Right renal pelvis (tissue), 4 donors: ENCODE measurements around the gene NNT. TPM values are rescaled to one million over a fixed set of nuclear protein-coding genes. Genes with fewer than 3 reads are reported as not detected.

Experiments used
- DNase-seq, 4 donors: peaks; one replicate each; pipeline ENCODE4 v3.0.0-alpha.2; 2013; ENCODE audit warnings: low read depth in 4 of 4, low spot score in 3 of 4, missing footprints in 1 of 4
- polyA plus RNA-seq, 4 donors: library from polyadenylated mRNA; unstranded; fragments of 120-200 nt; gene quantifications; one replicate each; pipeline ENCODE4 v1.2.1, GENCODE V29; 2013; ENCODE audit not compliant: insufficient read length in 4 of 4

NNT gene
- polyA plus RNA-seq, 4 donors, result 99.0 to 130 (median 122) TPM

DNA sequence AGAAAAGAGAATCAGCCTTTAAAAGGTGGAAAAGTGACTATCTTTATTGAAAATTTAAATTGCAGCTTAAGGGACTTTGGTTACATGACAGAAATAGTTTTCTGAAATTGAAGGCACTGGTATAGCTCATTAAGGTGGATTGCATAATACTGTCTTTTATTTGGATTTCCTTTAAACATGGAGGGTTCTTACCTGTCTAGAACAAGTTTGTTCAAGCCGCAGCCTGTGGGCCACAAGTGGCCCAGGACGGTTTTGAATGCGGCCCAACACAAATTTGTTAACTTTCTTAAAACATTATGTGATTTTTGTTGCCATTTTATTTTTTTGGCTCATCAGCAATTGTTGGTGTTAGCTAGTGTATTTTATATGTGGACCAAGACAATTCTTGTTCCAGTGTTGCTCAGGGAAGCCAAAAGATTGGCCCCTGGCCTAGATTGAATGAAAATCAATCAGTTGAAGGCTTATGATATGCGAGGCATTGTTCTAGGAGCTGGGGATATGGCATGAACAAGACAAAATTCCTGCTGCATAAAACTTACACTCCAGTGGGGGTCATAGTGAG, 18.0 kb downstream of the NNT start:
- no peak for DNase-seq

DNA sequence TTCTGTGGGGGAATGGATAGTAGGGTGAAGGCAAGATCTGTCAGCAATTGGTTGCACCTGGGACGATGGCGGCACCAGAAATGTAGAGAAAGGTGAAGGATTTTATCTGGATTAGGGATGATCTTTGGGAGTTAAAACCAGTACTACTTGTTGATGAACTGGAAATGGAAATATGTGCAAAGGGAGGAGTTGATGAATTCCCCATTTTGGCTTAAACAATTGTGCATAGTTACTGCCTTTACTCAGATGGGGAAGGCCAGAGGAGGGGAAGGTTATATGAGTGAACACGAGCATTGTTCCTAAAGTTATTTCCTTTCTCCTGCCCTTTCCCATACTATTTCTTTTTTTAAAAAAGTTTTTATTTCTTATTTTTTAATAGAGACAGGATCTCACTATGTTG, 19.1 kb downstream of the NNT start:
- no peak for DNase-seq

DNA sequence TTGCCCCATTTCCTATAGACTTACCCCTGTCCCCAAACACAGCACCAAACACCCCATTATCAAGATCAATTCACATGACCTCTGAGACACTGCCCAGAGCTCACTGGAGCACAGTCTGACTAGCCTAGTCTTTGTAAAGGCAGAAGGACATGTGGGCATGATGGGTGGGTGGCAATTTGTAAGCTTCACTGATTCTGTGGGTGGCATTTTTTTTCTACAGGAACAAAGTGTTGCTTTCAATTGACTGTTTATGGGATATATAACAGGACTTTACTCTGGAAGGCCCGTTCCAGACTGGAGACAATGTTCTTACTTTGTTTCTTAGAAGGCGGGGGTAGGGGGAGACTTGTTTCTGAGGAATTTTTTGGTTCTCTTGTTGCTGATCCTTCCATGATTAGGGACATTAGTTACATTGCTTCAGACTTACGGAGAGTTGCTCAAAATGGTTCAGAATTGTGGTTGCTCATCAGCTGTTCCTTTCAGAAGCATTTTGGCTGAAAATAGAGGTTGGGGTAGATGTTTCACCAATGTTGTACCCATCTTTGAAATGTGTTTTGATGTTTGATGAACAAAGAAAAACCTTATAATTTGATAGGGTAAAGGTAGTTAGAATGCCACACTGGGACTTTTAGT, 20.2 kb downstream of the NNT start:
- no peak for DNase-seq

DNA sequence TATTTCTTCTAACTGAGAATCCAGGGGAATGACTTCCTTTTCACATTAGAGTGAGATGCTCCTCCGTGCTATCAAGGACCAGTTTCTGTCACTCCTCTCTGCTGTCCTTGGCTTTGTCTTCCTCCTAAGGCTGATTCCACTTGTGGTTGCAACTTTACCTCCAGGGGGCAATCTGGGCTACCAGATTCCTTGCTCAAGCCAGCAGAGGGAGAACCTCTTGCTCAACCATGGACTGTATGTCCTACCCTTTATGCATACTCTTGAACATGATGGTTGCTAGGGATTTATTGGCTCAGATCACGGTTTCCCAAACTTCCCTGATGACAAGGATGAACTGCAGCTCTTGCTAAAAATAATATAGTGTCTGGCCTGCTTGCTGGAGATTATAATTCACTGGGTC, 24.0 kb downstream of the NNT start:
- DNase-seq, result no peak

DNA sequence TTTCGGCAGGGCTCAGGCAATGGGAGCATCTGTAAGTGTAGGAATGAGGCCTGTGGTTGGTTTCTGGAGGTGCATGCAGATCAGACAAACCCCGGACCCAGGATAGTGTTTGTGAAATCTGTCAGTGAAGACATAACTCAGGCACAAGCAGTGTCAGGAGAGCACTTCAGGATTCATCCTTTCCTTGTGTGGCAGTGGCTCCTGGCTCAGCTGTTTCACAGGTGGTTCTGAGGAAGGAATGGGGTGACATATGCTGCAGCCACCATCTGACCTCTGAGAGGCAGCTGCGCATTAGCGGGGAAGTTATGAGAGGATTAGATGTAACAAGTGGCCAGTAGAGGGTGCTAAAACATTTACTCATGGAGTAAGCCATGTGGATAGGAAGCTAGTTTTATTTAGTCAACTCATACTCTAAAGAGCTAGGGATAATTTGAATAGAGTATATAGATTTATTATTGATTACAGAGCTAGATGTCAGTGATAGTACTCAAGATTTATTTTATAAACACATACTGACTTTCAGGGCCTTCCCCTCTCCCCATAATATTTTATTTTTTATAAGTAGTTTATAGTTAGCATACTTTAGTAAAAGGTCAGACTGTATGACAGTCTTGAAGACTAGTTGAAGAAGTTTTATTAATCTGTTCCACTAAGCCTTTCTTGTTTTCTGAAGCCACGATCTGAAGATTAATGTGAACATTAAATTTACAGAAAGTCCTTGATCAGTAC, 28.4 kb downstream of the NNT start:
- DNase-seq, result peak; percentile 45 to 65 (median 61)

DNA sequence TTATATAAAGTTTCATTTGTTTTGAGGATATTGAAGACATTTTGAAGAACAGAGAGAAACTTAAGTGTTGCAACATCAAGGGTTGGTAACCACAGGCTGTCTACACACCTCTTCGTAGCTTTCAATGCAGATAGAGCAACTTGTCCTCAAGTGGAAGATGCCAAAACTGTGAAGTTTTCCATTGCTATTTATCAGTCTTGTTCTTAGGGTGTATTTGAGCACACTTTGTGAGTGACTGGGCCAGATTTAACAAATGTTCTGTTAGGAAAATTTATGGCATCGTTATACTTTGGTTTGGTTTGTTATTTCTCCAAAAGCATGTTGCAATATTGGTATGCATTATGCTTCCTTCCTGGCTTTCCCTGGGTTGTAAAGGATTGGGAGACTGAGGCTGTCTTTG, 31.6 kb downstream of the NNT start:
- DNase-seq, result no peak

DNA sequence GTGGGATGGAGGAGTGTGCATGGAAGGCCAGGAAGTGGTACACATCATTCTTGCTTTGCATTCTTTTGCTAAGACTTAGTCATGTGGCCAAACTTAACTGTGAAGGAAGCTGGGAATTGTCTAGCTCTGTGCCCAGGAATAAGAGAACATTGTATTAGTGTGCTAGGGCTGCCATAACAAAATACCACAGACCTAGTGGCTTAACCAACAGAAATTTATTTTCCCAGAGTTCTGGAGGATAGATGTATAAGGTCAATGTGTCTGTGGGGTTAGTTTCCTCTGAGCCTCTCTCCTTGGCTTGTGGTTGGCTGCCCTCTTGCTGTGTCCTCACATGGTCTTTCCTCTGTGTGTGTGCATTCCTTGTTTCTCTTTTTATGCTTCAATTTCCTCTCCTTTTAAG, 32.4 kb downstream of the NNT start:
- DNase-seq, result no peak

DNA sequence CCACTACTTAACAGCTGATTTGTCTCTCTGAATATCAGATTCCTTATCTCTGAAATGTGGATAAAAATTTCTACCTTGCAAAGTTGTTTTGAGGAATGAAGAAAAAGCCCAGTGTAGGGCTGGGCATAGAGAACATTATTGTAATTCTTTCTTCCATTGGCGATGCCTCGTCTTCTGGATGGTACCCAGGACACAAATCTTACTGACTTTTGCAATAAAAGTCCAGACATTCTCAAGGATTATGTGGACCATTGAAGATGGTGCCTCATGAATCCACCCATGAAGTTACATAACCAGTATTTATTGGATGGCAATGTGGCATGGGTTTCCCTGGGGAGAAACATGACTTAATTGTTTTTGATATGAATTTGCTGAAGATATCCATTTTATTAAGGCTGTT, 33.1 kb downstream of the NNT start:
- DNase-seq, result no peak

DNA sequence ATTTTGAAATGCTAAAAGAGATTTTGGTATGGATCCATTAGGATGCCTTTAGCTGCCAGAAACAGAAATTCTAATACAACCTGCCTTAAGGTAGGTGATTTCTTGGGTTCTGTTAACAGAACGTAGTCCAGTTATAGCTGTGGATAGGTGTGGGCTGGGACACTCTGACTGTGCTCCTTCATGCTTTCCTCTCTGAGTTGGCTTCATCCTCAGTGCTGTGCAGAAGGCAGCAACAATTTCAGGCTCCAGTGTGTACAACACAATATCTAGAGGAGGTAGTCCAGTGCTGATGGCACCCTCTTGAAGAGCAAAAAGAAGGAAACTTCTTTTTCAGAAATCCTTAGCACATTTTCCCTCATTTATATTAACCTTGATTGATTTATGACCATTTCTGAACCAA, 34.4 kb downstream of the NNT start:
- DNase-seq, result no peak

DNA sequence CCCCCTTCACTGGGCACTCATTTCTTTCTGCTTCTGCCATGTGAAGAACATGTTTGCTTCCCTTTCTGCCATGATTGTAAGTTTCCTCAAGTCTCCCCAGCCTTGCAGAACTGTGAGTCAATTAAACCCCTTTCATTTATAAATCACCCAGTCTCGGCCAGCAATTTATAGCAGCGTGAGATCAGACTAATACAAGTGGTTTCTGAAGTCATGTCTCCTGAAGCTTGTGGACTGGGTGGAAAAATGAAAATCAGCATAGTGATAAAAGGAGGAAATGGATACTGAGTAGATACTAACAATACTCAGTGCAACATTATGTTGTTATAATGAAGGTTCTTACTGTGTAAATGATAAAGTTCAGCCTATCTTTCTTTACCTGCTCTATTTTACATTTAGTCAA, 35.1 kb downstream of the NNT start:
- no peak for DNase-seq

DNA sequence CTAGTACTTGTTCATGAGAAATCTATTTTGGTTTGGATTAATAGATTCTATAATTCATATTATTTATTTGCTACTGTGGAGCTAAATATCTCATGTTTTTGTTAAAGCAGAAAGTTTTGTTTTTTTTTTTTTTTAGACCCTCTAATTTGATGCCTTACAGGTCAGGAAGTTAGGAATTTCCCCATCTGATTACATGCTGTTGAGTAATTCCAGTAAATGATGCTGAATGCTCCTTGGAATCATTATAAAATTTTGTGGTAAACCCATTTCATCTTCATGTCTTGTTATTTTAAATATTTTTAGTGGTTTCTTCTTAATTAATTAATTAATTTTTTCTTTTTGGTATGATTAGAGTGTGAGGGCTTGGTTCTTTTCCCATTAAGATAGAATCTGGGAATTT, 35.6 kb downstream of the NNT start:
- DNase-seq, result no peak

DNA sequence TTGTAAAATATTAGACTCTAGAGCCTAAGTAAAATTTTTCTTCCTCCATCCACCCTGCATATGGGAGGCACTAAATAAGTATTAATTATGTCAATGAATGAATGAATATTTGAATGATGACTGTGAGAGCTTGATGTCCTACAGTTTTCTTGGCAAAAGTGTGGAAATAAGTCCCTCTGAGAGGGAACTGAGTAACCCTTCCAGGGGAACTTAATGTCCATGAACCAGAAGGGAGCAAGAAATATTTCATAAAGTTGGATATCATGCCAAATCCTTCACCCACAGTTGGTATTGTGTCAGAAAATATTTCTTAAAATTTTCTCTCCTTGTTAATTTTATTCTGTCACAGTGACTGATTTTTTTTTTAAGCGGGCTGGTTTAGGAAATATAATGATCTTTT, 36.6 kb downstream of the NNT start:
- no peak for DNase-seq

DNA sequence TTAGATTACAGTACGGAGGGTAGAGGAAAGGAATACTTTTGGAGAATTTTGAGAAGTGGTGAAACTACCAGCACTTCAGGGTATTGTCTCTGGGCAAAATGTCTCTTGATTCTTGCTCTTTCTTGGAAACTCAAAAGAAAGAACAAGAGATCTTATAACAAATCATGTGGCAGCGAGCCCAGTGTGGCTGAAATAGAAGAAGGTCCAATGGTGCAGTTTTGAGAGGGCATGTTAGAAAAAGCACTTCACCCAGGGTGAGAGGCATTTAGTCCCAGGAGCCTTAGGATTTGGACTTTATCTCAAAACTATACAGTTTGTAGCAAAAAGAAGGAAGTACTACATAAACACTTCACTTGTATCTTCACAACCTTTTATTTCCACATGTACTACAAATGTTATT, 39.4 kb downstream of the NNT start:
- no peak for DNase-seq

DNA sequence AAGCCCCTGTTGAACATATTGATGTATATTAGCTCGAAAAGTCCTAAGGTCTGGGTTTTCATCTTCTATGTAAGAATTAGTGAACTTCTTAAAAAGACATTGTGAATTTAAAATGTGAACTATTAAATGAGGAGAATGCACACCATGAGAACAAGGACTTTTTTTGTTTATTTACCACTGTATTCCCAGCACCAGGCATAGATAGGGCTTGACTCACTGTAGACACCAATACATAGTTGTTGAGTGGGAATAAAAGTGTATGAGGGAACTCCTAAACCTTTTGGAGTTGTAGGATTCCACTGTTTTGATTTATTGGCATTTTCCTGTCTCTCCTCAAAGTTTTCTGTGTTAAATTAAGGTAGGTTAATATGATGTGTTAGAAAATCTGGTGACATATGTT, 40.3 kb downstream of the NNT start:
- no peak for DNase-seq

DNA sequence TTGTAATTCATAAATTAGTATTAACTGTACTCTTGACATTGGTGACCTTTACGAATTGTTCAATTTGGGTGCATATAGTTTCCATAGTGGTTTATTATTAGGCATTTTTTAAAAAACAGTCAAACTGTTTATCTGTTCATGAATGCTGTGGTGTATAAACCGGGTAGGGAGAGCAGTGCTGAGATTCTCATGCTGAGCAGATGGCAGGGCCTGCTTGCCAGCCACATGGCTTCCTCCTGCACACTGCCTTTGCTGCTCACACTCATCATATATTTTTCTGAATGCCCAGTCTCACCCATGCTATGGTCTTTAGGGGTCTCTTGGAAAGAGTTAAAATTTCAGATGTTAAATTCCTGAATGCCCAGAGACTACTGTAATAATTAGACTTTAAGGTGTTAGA, 40.8 kb downstream of the NNT start:
- no peak for DNase-seq

DNA sequence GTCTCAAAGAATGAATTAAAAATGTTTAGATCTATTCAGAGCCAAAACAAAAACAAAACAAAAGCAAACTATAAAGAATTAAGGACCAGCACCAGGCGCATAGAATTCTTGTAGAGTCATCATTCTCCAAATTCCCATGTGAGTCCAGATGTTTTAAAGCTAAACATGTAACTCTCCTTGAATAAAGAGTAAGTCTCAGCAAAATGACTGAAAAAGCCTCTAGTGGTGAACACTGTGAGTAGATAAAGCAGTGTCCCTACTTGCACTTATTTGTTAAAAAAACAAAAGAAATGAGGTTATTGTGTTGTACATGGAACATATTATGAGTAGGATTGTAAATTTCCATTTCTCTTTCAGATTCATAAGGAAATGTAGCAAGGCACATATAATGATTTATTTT, 44.0 kb downstream of the NNT start:
- no peak for DNase-seq

DNA sequence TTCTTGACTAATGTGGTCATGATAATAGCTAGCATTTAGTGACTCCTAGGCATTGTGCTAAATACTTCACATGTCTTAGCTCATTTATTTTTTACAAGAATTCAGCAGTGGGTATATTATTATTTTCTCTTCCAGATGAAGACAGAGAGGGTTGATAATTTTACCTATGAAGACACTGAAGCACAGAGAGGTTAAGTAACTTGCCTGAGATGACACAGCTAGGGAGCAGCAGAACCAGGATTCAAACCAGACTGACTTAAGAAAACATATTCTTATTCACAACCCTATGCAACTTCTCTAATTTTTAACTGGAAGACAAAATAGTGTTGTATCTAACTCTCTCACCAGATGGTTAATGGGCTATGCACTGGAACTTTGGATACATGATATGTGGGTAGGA, 44.8 kb downstream of the NNT start:
- DNase-seq, result no peak

DNA sequence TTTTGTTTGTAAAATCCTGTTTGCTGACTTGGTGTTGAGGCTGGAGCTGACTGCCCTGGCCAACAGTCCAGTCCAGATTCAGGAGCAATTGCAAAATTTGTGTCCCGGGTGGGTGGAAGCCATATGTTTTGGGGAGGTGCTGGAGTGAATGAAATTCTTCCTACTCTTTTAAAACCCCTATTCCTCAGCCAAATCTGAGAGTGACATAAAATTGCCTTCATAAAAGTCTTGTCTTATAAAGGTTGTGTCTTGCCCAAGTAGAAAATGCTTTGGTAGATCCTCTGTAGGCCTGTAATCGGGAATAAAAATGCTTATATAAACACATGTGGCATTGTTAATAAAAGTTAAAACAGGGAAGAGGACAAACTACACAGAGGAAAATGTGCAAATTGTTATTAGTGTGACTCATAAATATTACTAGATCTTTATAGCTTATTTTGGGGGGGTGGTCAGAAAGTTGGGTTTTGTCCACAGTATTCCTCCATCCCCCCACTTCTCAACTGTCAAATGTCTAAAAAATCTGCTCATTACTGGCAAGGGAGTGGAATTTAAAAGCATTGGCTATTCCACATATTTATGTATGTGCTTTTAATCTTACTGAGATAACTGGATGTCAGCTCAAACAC, 45.6 kb downstream of the NNT start:
- no peak for DNase-seq

DNA sequence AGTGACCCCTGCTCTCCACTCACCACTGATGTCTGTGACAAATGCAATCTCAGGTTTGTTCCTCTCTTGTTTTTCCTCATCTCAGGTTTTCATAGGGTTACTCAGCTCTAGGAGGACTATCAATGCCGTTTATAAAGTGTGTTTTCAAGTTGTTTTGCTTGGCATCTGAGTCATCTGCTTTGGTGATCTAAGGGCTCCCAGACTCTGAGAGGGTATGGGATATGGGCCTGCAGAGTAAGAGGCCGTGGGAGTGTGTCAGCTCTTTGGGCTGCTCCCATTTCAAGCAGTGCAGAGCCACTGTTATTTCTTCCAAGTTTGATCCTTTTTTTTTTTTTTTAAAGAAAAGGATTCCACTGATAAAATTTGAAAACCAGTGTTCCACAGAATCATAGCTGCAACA, 46.3 kb downstream of the NNT start:
- no peak for DNase-seq

DNA sequence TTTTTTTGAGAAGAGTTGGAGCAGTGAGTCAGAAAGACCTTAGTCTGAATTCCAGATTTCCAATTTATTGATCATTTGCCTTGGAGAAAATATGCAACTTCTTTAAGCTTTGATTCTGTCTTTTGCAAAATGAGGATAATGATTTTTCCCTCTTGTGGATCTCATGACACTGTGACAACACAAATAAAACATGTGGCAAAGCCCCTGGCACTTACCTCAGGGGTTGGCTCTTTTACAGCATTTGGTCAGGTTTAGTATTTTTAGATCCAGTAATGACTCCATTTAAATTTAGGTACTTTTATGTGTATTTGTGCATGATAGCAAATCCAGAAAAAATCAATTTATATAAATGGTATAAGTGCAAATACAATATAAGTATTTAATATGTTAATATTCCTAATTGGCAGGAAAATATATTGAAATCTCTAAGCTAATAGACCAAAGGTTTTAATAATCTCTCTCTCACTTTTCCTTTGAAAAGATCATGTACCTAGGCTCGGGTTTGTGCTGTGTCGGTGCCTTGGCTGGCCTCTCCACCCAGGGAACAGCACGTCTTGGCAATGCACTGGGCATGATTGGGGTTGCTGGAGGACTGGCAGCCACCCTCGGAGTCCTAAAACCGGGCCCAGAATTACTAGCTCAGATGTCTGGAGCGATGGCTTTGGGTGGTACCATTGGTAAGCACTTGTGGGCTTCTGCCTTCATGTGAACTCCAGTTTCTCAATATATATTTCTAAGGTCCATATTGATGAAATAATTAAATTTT, 49.7 kb downstream of the NNT start:
- no peak for DNase-seq

DNA sequence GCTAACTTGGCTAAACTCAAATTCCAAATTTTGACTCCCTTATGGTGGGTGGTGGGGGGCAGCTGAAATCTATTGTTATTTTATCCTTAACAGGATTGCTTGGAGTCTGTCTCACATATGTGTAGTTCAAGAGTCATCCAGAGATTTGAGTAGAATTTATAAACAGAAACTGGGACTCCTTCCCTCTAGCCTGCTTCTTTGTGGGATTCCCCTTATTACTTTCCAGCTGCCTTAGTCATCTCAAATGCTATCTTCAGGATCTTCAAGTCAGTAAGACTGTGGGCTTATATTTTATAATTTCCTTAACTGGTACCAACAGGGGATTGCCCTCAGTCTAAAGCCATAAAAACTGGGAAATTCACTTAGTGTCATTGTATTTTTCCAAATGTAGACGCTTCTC, 55.5 kb downstream of the NNT start:
- DNase-seq, result no peak
